OCI-LY7 (cell line): ENCODE results near the gene METTL5.

Source experiments
- CTCF ChIP-seq: fragments of 200-600 bp; sonication (generic); conservative IDR thresholded peaks from 2 replicates; pipeline ENCODE4 v1.5.1; 2014; ENCODE audit warnings: mild to moderate bottlenecking, antibody characterized with exemption, low read length, moderate library complexity, mixed read lengths
- EZH2phosphoT487 ChIP-seq: fragments of 200-600 bp; sonication (generic); IDR thresholded peaks from 2 replicates; pipeline ENCODE4 v1.6.1; 2018; ENCODE audit warnings: low read depth, borderline replicate concordance, mild to moderate bottlenecking, mixed run types, antibody characterized with exemption, low read length, moderate library complexity, mixed read lengths

GRCh38 chr2:169775354-169775753 is 49.4 kb downstream of the METTL5 start:
- TF ChIP-seq CTCF = no peak
- TF ChIP-seq EZH2phosphoT487 = no peak
